Natural killer cell treated with Interleukin-12 subunit alpha and Interleukin-12 subunit beta and Interleukin-15 and Interleukin-18, amount 100 ng/mL, for 72 hours (primary cell): ENCODE data around the gene TAAR2. TPM values are rescaled to one million over a fixed set of nuclear protein-coding genes. Genes with fewer than 3 reads are reported as not detected.

Experiments
- total RNA-seq, 2 donors: library from RNA; stranded (reverse); gene quantifications; one replicate each; pipeline ENCODE4 v1.2.3, GENCODE V29; 2022

The TAAR2 gene
- total RNA-seq, 2 donors from 2014 or later = not detected

Other genes with a start within 250 kb of the TAAR2 start
- under 1 TPM in 1 of 2 donors, not detected in 1; 0.70 TPM for gene MOXD1, start 222.8 kb downstream of the TAAR2 start, total RNA-seq
- gene STX7, start 111.2 kb downstream of the TAAR2 start, total RNA-seq = 10 to 100 TPM; 23.8 to 36.2 TPM
- not detected for gene TAAR9, start 86.0 kb downstream of the TAAR2 start, total RNA-seq
- gene TAAR8, start 71.6 kb downstream of the TAAR2 start, total RNA-seq = not detected
- not detected for gene TAAR6, start 54.0 kb downstream of the TAAR2 start, total RNA-seq
- gene TAAR5, start 34.5 kb downstream of the TAAR2 start, total RNA-seq = not detected
- gene TAAR1, start 34.9 kb upstream of the TAAR2 start, total RNA-seq = not detected
- gene VNN1, start 89.8 kb upstream of the TAAR2 start, total RNA-seq = 1 to 10 TPM in 1 of 2 donors, under 1 TPM in 1; 0.83 to 1.6 TPM
- 10 to 100 TPM; 28.9 to 30.8 TPM for gene VNN2, start 133.6 kb upstream of the TAAR2 start, total RNA-seq
- 1 to 10 TPM; 2.9 to 5.6 TPM for gene SLC18B1, start 174.4 kb upstream of the TAAR2 start, total RNA-seq
- gene RPS12, start 190.3 kb upstream of the TAAR2 start, total RNA-seq = 1,000 to 10,000 TPM in 1 of 2 donors, 100 to 1,000 TPM in 1; 832 to 1,576 TPM